AG09309 (cell line): Measurements from ENCODE around the gene F11R.
"Not testable (repeated sequence)": the region's sequence is repeated elsewhere in the genome, so short reads cannot be mapped to it uniquely, and the experiment has no call there.

Source experiments
- DNase-seq: peaks from one replicate; pipeline ENCODE4 v3.0.0-alpha.2; 2010; ENCODE audit warnings: low read depth
- H3K4me3 ChIP-seq: 2 replicates; pipeline ENCODE4 v1.5.1; 2011; ENCODE audit warnings: mild to moderate bottlenecking, low read depth, low read length, moderate library complexity; ENCODE audit not compliant: control insufficient read depth
- TF ChIP-seq, protein P1 (sequence below): IDR thresholded peaks from 2 replicates; pipeline ENCODE4 v1.5.1; 2011; ENCODE audit warnings: mild to moderate bottlenecking, low read depth, low read length, inconsistent platforms; ENCODE audit not compliant: insufficient read depth, control insufficient read depth; ENCODE audit errors: missing control alignments

Gene F11R

DNA sequence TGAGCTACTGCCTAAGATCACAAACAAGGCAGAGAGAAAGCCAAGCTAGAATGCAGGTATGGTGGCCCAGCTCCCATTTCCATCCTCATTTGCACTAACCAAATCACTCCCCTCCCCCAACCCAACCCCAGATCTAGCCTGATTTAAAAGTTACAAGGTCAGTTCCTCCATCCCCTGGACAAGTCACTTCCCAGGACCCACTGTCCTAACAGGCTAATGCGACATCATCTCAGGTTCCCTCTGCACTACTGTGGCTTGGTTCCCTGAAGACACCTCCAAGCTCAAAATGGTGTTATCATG is 2.4 kb downstream of the F11R start:
- no peak for DNase-seq
- TF ChIP-seq, protein P1, sequence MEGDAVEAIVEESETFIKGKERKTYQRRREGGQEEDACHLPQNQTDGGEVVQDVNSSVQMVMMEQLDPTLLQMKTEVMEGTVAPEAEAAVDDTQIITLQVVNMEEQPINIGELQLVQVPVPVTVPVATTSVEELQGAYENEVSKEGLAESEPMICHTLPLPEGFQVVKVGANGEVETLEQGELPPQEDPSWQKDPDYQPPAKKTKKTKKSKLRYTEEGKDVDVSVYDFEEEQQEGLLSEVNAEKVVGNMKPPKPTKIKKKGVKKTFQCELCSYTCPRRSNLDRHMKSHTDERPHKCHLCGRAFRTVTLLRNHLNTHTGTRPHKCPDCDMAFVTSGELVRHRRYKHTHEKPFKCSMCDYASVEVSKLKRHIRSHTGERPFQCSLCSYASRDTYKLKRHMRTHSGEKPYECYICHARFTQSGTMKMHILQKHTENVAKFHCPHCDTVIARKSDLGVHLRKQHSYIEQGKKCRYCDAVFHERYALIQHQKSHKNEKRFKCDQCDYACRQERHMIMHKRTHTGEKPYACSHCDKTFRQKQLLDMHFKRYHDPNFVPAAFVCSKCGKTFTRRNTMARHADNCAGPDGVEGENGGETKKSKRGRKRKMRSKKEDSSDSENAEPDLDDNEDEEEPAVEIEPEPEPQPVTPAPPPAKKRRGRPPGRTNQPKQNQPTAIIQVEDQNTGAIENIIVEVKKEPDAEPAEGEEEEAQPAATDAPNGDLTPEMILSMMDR = no peak

DNA sequence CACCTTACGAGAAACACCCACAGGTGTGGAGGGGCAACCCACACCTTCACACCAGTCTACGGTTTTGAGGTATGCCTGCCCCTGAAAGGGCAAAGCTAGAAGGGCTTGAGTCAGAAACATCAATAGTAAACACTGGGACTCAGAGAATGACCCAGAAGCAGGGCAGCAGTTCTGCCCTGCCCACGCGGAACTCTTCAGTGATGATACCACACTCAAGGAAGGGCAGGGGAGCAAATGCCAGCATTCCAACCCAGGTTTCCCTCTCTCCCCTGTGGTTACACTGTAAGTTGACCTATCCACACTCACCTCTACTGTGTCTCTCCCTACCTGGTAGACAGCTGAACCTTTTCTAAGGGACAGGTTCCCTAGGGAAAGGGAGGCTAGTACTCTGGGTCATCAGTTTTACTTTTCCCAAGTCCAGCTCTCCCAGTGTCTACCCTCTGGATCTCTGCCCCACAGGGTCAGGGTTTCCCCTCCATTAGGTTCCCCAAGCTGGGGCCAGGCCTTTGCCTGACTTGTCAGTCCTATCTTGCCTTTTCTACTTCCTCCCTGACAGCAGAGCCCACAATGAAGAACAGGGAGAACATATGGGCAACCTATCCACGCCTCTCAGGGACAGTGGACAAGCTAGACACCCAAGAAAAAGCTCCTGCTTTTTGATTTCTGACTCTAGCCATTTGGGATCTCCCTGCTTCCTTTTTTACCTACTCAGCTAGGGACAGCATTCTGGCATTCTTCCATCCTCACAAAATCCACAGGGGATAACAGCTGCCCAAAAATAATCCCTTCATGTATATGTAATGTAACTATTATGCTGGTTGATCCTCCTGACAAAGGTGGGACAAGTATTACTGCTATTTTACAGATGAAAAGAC is 3.0 kb downstream of the F11R start:
- H3K4me3 ChIP-seq = no peak overlapping the region
- TF ChIP-seq, protein P1 = no peak
- no peak for DNase-seq

More for the DNA sequence above, 2.4 kb downstream of the F11R start:
- no peak overlapping the region for H3K4me3 ChIP-seq

DNA sequence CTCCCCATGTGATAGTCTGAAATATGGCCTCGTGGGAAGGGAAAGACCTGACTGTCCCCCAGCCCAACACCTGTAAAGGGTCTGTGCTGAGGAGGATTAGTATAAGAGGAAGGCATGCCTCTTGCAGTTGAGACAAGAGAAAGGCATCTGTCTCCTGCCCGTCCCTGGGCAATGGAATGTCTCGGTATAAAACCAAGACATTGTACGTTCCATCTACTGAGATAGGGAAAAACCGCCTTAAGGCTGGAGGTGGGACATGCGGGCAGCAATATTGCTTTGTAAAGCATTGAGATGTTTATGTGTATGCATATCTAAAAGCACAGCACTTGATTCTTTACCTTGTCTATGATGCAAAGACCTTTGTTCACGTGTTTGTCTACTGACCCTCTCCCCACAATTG is 3.8 kb downstream of the F11R start:
- H3K4me3 ChIP-seq = not testable (repeated sequence)

DNA sequence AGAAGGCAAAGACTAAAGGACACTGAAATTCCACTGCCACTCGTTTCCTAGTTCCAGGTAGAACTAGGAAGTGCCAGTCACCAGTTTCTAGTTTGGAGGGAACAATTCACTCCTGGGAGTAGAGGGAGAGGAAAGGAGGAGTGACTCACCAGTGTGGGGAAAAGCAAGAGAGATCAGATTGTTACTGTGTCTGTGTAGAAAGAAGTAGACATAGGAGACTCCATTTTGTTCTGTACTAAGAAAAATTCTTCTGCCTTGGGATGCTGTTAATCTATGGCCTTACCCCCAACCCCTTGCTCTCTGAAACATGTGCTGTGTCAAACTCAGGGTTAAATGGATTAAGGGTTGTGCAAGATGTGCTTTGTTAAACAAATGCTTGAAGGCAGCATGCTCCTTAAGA is 4.3 kb downstream of the F11R start:
- DNase-seq, H3K4me3 ChIP-seq: not testable (repeated sequence)

More for the DNA sequence above, 3.8 kb downstream of the F11R start:
- not testable (repeated sequence) for DNase-seq

DNA sequence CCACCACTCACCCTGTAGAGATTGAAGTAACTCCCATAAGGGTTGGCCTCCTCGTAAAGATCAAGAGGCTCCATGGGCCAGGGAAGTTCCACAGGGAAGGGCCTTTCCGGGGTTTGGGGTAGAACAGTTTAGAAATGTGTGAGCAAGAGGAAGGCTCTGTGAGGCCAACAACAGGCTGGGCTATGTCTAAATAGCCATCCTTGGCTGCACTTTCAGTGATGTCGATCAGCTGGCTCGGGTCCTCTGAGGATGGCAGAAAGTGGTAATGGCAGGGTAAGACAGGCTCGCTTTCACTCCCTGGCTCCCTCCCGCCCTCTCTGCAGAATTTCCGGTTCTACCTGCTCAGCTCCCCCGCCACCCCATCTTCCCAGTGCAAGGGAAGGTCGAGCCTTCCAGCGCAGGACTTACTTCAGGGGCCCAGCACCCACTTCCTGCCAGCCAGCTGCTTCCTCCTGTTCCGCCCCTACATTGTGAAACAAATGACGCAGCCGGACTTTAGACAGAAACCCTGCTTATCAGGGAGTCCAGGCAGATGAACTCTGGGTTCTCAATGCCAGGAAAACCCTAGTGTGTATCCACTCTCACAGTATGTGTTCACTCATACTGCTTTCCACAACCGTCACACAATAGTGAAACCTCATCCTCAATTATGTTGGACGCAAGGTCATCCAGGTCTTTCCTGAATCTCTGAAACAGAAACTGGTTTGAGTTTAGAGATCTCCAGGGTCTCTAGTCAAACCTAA is 7.3 kb downstream of the F11R start:
- DNase-seq = no peak
- TF ChIP-seq, protein P1 = no peak
- H3K4me3 ChIP-seq = no peak overlapping the region

DNA sequence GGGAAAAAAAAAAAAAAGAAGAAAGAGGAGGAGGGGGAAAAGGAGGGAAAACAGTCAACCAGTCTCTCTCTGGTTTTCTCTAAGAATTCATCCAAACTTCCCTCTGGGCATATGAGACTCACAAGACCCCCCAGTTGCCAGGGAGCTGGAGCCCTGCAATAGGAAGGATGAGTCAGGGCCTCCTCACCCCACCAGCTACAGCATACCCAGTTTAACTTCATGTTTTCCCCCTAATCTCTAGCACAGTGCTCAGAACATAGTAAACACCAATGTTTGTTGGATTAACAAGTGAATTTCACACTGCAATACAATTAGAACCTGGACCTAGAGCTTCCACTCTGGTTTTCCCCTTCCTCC is 7.8 kb downstream of the F11R start:
- TF ChIP-seq, protein P1 = no peak
- no peak overlapping the region for H3K4me3 ChIP-seq
- no peak for DNase-seq

DNA sequence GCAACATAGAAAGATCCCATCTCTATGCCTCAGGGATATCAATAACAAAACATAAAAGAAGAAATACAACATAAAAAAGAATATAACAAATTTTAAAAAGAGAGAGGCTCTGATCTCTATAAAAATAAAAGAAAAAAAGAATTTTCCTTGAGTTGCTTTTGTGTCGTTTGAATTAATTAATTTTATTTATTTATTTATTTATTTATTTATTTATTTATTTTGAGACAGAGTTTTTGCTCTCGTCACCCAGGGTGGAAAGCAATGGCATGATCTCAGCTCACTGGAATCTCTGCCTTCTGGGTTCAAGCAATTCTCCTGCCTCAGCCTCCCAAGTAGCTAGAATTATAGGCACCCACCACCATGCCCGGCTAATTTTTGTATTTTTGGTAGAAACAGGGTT is 8.5 kb downstream of the F11R start:
- DNase-seq = no peak
- no peak overlapping the region for H3K4me3 ChIP-seq
- TF ChIP-seq, protein P1 = no peak
